Effector memory CD4-positive, alpha-beta T cell (primary cell): ENCODE measurements around the gene FARSA.

Experiments used
- DNase-seq, 3 donors: peaks; one replicate each; pipeline ENCODE4 v3.0.0-alpha.2; 2020
- H3K27ac ChIP-seq: 2 replicates; pipeline ENCODE4 v1.7.0; 2013; ENCODE audit warnings: mild to moderate bottlenecking, low read length, moderate library complexity; ENCODE audit not compliant: insufficient read depth, poor library complexity, severe bottlenecking
- H3K27me3 ChIP-seq: replicated peaks from 2 replicates; pipeline ENCODE4 v1.7.0; 2013; ENCODE audit warnings: mild to moderate bottlenecking, low read length; ENCODE audit not compliant: insufficient read depth, control insufficient read depth, poor library complexity, severe bottlenecking
- H3K36me3 ChIP-seq: 2 replicates; pipeline ENCODE4 v1.7.0; 2013; ENCODE audit warnings: mild to moderate bottlenecking, low read length, moderate library complexity; ENCODE audit not compliant: control insufficient read depth, insufficient read depth
- H3K4me1 ChIP-seq: 2 replicates; pipeline ENCODE4 v1.7.0; 2013; ENCODE audit warnings: low read length, mild to moderate bottlenecking; ENCODE audit not compliant: control insufficient read depth, insufficient read depth, poor library complexity, severe bottlenecking
- H3K4me3 ChIP-seq: 2 replicates; pipeline ENCODE4 v1.7.0; 2013; ENCODE audit warnings: low read length, low read depth, mild to moderate bottlenecking; ENCODE audit not compliant: insufficient read depth, poor library complexity, severe bottlenecking
- H3K9me3 ChIP-seq: 2 replicates; pipeline ENCODE4 v1.7.0; 2013; ENCODE audit warnings: mild to moderate bottlenecking, low read length, moderate library complexity; ENCODE audit not compliant: control insufficient read depth

Gene FARSA

DNA sequence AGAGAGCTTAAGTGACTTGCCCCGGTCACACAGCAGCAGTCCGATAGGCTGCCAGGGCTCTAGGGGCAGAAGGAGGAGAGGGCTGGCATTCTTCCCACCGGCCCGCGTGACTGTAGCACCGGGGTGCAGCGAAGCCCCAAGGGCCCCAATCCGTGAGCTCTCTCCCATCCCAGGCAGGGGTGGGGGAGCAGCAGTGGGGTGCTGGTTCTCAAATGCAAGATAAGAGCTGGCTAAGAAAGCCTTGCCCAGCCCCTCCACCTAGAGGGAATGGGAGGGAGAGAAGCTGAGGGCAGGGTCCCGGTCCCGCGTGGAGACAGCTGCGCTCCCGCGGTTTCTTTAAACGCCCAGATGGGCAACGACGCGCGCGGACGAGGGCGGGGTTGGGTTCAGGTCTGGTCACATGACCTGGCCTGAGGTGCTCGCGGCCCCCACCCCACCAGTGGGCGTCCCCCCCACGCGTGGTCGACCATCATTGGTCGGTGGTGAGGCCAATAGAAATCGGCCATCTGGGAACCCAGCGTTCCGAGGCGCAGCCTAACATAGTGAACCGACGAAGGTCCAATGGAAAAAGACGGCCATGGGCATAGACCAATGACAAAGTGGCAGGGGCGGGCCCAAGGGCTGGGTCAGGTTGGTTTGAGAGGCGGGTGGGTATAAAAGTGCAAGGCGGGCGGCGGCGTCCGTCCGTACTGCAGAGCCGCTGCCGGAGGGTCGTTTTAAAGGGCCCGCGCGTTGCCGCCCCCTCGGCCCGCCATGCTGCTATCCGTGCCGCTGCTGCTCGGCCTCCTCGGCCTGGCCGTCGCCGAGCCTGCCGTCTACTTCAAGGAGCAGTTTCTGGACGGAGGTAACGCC is 4.6 kb upstream of the FARSA start, which contains the start of gene CALR:
TSS of gene CALR (plus strand) at position 683 of the 852 bp plus-strand sequence. CDS start at position 754, 71 bp downstream.
- H3K36me3 ChIP-seq: peaks cover 32% of the 10 kb centered on the region
- H3K9me3 ChIP-seq: no peaks in the 10 kb centered on the region
- H3K27ac ChIP-seq: peak within 1 kb of the TSS; percentile 86
- H3K4me1 ChIP-seq: peaks cover 25% of the 10 kb centered on the region
- H3K4me3 ChIP-seq: peak within 1 kb of the TSS; percentile 90
- DNase-seq: peak; percentile 99
- H3K27me3 ChIP-seq: no peaks in the 10 kb centered on the region

DNA sequence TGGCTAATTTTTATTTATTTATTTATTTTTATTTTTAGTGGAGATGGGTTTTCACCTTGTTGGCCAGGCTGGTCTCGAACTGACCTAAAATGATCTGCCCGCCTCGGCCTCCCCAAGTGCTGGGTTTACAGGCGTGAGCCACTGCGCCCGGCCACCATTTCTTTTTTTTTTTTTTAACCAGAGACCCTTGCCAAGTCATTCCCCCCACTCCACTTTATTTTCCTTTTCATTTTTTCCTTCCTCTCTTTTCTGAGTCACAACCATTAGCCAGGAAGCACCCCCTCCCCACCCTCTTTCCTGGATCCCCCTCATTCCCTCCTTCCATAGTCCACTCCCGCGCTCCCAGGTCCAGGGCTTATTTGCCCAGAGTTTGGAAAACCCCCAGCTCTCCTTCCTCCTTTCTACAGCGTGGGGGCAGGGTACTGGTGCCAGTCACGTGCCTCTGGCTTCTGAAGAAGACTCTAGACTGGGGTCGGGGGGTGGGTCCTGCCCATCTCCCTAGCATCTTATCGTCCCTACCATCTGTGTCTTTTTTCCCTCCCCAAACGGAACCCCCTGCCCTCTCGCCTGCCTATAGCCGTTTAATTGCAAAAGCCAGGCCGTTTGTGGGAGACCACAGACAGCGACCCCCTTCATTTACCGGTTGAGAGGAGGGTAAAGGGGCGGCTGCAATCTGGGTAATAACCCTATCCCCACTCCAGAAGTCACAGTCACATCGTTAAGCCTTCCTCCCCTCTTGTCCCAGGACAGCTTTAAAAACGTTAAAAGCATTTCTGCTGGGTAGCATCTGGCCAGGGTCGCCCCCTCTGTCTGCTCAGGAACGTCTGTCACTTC is 3.8 kb upstream of the FARSA start:
- no peak for DNase-seq
- H3K4me1 ChIP-seq: peaks cover 33% of the 10 kb centered on the region
- peak overlapping the region; percentile 34 for H3K27ac ChIP-seq

GRCh38 chr19:12936582-12936981 is 3.1 kb upstream of the FARSA start:
- Histone ChIP-seq H3K4me1 (peaks cover 33% of the 10 kb centered on the region), H3K36me3 (peaks cover 18% of the 10 kb centered on the region), H3K9me3 (no peaks in the 10 kb centered on the region)

More for the DNA sequence above, 3.8 kb upstream of the FARSA start:
- Histone ChIP-seq H3K9me3 (no peaks in the 10 kb centered on the region), H3K27me3 (no peaks in the 10 kb centered on the region), H3K4me3 (peak overlapping the region; percentile 52), H3K36me3 (peaks cover 24% of the 10 kb centered on the region)

GRCh38 chr19:12935071-12935470 is 1.6 kb upstream of the FARSA start:
- DNase-seq: no peak
- Histone ChIP-seq H3K9me3 (no peaks in the 10 kb centered on the region), H3K36me3 (peaks cover 12% of the 10 kb centered on the region), H3K27ac (no peak overlapping the region), H3K4me1 (peaks cover 26% of the 10 kb centered on the region), H3K4me3 (no peak overlapping the region), H3K27me3 (no peaks in the 10 kb centered on the region)

More at GRCh38 chr19:12936582-12936981, 3.1 kb upstream of the FARSA start:
- DNase-seq: no peak
- H3K4me3 ChIP-seq: no peak overlapping the region
- no peaks in the 10 kb centered on the region for H3K27me3 ChIP-seq
- no peak overlapping the region for H3K27ac ChIP-seq

GRCh38 chr19:12932392-12933286 is 872 bp downstream of the FARSA start:
- H3K4me1 ChIP-seq: peaks cover 12% of the 10 kb centered on the region
- peak overlapping the region; percentile 76 for H3K4me3 ChIP-seq
- no peak for DNase-seq
- no peaks in the 10 kb centered on the region for H3K27me3 ChIP-seq
- no peaks in the 10 kb centered on the region for H3K9me3 ChIP-seq
- no peak overlapping the region for H3K27ac ChIP-seq
- H3K36me3 ChIP-seq: peaks cover 27% of the 10 kb centered on the region

GRCh38 chr19:12930002-12930645 is 3.4 kb downstream of the FARSA start:
- no peaks in the 10 kb centered on the region for H3K9me3 ChIP-seq
- H3K4me1 ChIP-seq: peaks cover 8% of the 10 kb centered on the region
- no peak overlapping the region for H3K27ac ChIP-seq
- no peak for DNase-seq
- peaks cover 43% of the 10 kb centered on the region for H3K36me3 ChIP-seq
- H3K4me3 ChIP-seq: no peak overlapping the region
- no peaks in the 10 kb centered on the region for H3K27me3 ChIP-seq

DNA sequence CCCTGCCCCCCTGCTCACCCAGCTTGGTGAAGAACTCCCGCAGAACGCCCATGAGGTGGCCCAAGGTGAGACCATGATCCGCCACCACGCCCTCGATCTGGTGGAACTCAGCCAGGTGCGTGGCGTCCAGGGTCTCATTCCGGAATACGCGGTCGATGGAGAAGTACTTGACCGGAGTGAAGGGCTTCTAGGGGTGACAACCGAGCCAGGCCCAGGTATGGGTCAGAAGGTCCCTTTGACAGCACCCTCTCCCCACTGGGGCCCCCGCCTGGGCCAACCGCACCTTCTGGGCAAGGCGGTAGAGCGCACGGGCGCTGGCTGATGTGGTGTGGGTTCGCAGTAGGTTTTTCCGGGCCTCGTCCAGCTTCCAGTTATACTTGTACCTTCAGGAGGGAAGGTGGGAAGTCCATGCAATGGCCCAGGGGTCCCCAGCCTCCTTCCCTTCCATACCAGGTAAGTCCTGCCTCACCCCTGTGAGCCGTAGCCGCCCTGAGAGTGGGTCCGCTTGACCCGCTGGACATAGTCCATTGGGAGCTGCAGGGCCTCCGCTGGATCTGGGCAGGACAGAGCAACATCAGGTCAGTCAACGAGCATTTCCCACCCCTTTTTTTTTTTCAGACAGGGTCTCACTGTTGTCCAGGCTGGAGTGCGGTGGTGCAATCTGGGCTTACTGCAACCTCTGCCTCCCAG is 8.7 kb downstream of the FARSA start:
- H3K36me3 ChIP-seq: peaks cover 61% of the 10 kb centered on the region
- H3K4me1 ChIP-seq: no peaks in the 10 kb centered on the region
- no peak for DNase-seq

DNA sequence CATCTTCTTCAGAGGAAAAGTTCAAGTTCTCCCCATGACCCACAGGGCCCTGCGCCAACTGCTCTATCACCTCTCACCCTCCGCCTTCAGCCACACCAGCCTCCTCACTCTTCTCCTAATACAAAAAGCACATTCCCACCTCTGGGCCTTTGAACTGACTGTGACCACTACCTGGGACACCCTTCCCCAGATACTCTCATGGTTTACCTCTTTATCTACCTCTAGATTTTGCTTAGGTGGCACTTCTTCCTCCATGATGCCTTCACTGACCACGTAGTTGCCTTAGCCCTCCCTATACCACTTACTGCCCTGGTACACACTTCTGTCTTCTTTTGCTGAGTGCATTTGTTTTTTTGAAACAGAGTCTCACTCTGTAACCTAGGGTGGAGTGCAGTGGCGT is 10.6 kb downstream of the FARSA start:
- Histone ChIP-seq H3K9me3 (no peaks in the 10 kb centered on the region), H3K4me1 (peaks cover 5% of the 10 kb centered on the region), H3K4me3 (no peak overlapping the region), H3K36me3 (peaks cover 47% of the 10 kb centered on the region), H3K27ac (no peak overlapping the region), H3K27me3 (no peaks in the 10 kb centered on the region)
- no peak for DNase-seq

More for the DNA sequence above, 8.7 kb downstream of the FARSA start:
- Histone ChIP-seq H3K27ac (no peak overlapping the region), H3K4me3 (no peak overlapping the region), H3K27me3 (no peaks in the 10 kb centered on the region), H3K9me3 (no peaks in the 10 kb centered on the region)

- H3K27ac ChIP-seq: no peak overlapping the region
- H3K27me3 ChIP-seq: no peaks in the 10 kb centered on the region
- DNase-seq: no peak
- peaks cover 5% of the 10 kb centered on the region for H3K4me1 ChIP-seq
- H3K4me3 ChIP-seq: no peak overlapping the region
- no peaks in the 10 kb centered on the region for H3K9me3 ChIP-seq
- peaks cover 33% of the 10 kb centered on the region for H3K36me3 ChIP-seq
Observed at GRCh38 chr19:12921047-12921446, 12.5 kb downstream of the FARSA start.
